Stomach (tissue), 9 donors: Measurements from ENCODE around the gene CARD11. TPM values are rescaled to one million over a fixed set of nuclear protein-coding genes. Genes with fewer than 3 reads are reported as not detected.

Experiments
- DNase-seq, 2 donors: peaks; one replicate each; pipeline versions ENCODE4 v3.0.0 to v3.0.0-alpha.2; 2013 to 2019
- H3K27ac ChIP-seq, 5 donors: fragments of 200-600 bp in 4 of 5; sonication (generic) in 4 of 5; one replicate each; pipeline ENCODE4 v1.5.1; 2013 to 2019; ENCODE audit warnings: mild to moderate bottlenecking in 1 of 5, moderate library complexity in 1 of 5
- H3K27me3 ChIP-seq, 3 donors: fragments of 200-600 bp; sonication (generic); one replicate each; pipeline ENCODE4 v1.5.1; 2017 to 2019; ENCODE audit warnings: mixed run types in 1 of 3
- H3K36me3 ChIP-seq, 4 donors: fragments of 200-600 bp; sonication (generic); 1 replicate in 3 of 4; 2 replicates in 1 of 4; pipeline ENCODE4 v1.5.1; 2016 to 2019
- H3K4me1 ChIP-seq, 4 donors: fragments of 200-600 bp; sonication (generic); one replicate each; pipeline ENCODE4 v1.5.1; 2016 to 2019
- H3K4me3 ChIP-seq, 4 donors: fragments of 200-600 bp; sonication (generic) in 3 of 4; one replicate each; pipeline ENCODE4 v1.5.1; 2016 to 2019; ENCODE audit warnings: mild to moderate bottlenecking in 1 of 4
- H3K9me3 ChIP-seq, 4 donors: fragments of 200-600 bp; sonication (generic); one replicate each; pipeline ENCODE4 v1.5.1; 2016 to 2019
- EP300 ChIP-seq: sonication (generic); formaldehyde crosslinking; IDR thresholded peaks from one replicate; pipeline ENCODE4 v1.6.1; 2017; ENCODE audit warnings: antibody characterized with exemption
- POLR2A ChIP-seq, 4 donors: fragments of 450-650 bp; IDR thresholded peaks; one replicate each; pipeline ENCODE4 v1.6.1; 2016; ENCODE audit warnings: antibody characterized with exemption in 4 of 4, control low read depth in 2 of 4, mild to moderate bottlenecking in 1 of 4, moderate library complexity in 1 of 4
- POLR2AphosphoS5 ChIP-seq, 3 donors: sonication (generic); formaldehyde crosslinking; IDR thresholded peaks; one replicate each; pipeline ENCODE4 v1.6.1; 2016; ENCODE audit warnings: antibody characterized with exemption in 3 of 3
- WGBS, 5 donors: extraction: QIAGEN DNeasy Blood & Tissue Kit in 3 of 5; methylation state at CpG; one replicate each; pipeline versions ENCODE4 v1.1.5 to v1.1.7; 2013 to 2018; 5-methylcytosine and 5-hydroxymethylcytosine counted together
- intact Hi-C: fragments of 100-400 bp; cut with DNase I; formaldehyde crosslinking; loops from one replicate; pipeline ENCODE4 v1.15.1; 2023; ENCODE audit warnings: low total_unique reads
- polyA plus RNA-seq, 3 donors: library from polyadenylated mRNA; stranded (reverse); fragments of 200-250 nt; gene quantifications; one replicate each; pipeline ENCODE4 v1.2.3, GENCODE V29; 2013
- total RNA-seq, 5 donors: library from RNA; depleted of rRNA; stranded (reverse); fragments of >200 nt; gene quantifications; one replicate each; pipeline versions ENCODE4 v1.1.0 to v1.2.3, GENCODE V29; 2014 to 2016
- TF ChIP-seq, protein P1 (sequence below), 7 experiments: fragments of 450-650 bp in 4 of 7; fragments of 200-600 bp in 3 of 7; sonication (generic) in 3 of 7; IDR thresholded peaks; one replicate each; pipeline ENCODE4 v1.5.1; 2016 to 2019; ENCODE audit warnings: antibody characterized with exemption in 7 of 7, control low read depth in 2 of 7, mild to moderate bottlenecking in 1 of 7
- donor health status: healthy with polysubstance abuse.
- donor health status: Bipolar disorder and iron deficiency.
- donor health status: healthy.

CARD11 gene
- total and polyA plus RNA-seq, 8 donors: 0.45 to 9.7 (median 1.8) TPM; not detected in 1

- no peak overlapping the region for H3K4me3 ChIP-seq
- 68 to 83% (median 80%) methylated on average over 4 of the region's 4 CpGs for whole genome bisulfite sequencing, 5 donors
- peaks cover 8 to 42% (median 29%) of the 10 kb centered on the region in 4 donors for H3K9me3 ChIP-seq
- no peaks in the 10 kb centered on the region for H3K27me3 ChIP-seq
- no peak overlapping the region for H3K27ac ChIP-seq
- no peak for DNase-seq
- H3K36me3 ChIP-seq: no peaks in the 10 kb centered on the region
- TF ChIP-seq POLR2AphosphoS5 (IDR thresholded peaks at IDR 0.05) (no peak), POLR2A (IDR thresholded peaks at IDR 0.05) (no peak), EP300 (no peak)
- TF ChIP-seq, protein P1, sequence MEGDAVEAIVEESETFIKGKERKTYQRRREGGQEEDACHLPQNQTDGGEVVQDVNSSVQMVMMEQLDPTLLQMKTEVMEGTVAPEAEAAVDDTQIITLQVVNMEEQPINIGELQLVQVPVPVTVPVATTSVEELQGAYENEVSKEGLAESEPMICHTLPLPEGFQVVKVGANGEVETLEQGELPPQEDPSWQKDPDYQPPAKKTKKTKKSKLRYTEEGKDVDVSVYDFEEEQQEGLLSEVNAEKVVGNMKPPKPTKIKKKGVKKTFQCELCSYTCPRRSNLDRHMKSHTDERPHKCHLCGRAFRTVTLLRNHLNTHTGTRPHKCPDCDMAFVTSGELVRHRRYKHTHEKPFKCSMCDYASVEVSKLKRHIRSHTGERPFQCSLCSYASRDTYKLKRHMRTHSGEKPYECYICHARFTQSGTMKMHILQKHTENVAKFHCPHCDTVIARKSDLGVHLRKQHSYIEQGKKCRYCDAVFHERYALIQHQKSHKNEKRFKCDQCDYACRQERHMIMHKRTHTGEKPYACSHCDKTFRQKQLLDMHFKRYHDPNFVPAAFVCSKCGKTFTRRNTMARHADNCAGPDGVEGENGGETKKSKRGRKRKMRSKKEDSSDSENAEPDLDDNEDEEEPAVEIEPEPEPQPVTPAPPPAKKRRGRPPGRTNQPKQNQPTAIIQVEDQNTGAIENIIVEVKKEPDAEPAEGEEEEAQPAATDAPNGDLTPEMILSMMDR (IDR thresholded peaks at IDR 0.05): no peak
- intact Hi-C loops: no loop called here
- H3K4me1 ChIP-seq: no peaks in the 10 kb centered on the region
These were observed 31.8 kb upstream of the CARD11 start for GRCh38 chr7:3075441-3075840.

GRCh38 chr7:3074459-3074821 is 30.8 kb upstream of the CARD11 start:
- H3K27me3 ChIP-seq: no peaks in the 10 kb centered on the region
- H3K4me3 ChIP-seq: no peak overlapping the region
- H3K36me3 ChIP-seq: no peaks in the 10 kb centered on the region
- TF ChIP-seq POLR2AphosphoS5 (IDR thresholded peaks at IDR 0.05) (no peak), POLR2A (IDR thresholded peaks at IDR 0.05) (no peak), EP300 (no peak)
- TF ChIP-seq, protein P1 (IDR thresholded peaks at IDR 0.05): no peak
- WGBS, 5 donors: 66 to 81% (median 73%) methylated on average over 4 of the region's 4 CpGs
- H3K9me3 ChIP-seq: peaks cover 5 to 35% (median 25%) of the 10 kb centered on the region in 4 donors
- DNase-seq: no peak
- intact Hi-C loops: no loop called here
- H3K4me1 ChIP-seq: no peaks in the 10 kb centered on the region
- H3K27ac ChIP-seq: no peak overlapping the region

GRCh38 chr7:3073763-3074458 is 30.2 kb upstream of the CARD11 start:
- Histone ChIP-seq H3K36me3 (no peaks in the 10 kb centered on the region), H3K4me3 (no peak overlapping the region), H3K27me3 (no peaks in the 10 kb centered on the region), H3K27ac (no peak overlapping the region), H3K4me1 (no peaks in the 10 kb centered on the region), H3K9me3 (peaks cover 5 to 35% (median 24%) of the 10 kb centered on the region in 4 donors)
- intact Hi-C loops: no loop called here
- WGBS, 5 donors: 71 to 79% (median 75%) methylated on average over 6 of the region's 6 CpGs
- TF ChIP-seq POLR2AphosphoS5 (IDR thresholded peaks at IDR 0.05): no peak
- no peak for TF ChIP-seq POLR2A (IDR thresholded peaks at IDR 0.05)
- no peak for TF ChIP-seq EP300
- TF ChIP-seq, protein P1 (IDR thresholded peaks at IDR 0.05): no peak
- no peak for DNase-seq

DNA sequence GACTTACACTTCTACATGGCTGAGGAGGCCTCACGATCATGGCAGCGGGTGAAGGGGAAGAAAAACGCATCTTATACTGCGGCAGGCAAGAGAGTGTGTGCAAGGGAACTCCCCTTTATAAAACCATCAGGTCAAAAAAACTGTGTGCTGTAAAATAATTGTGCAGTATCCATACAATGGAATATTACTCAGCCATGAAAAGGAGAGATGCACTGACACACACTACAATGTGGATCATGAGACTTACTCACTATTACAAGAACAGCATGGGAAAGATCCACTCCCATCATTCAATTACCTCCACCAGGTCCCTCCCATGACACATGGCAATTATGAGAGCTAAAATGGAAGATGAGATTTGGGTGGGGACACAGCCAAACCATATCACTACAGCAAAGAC is 27.2 kb upstream of the CARD11 start:
- Histone ChIP-seq H3K9me3 (peaks cover 2 to 26% (median 14%) of the 10 kb centered on the region in 4 donors), H3K4me1 (no peaks in the 10 kb centered on the region), H3K27me3 (peaks cover 0 to under 1% (median 0%) of the 10 kb centered on the region in 3 donors), H3K27ac (no peak overlapping the region), H3K4me3 (no peak overlapping the region), H3K36me3 (no peaks in the 10 kb centered on the region)
- WGBS, 5 donors: 73 to 96% (median 92%) methylated on average over 3 to 4 of the region's 4 CpGs
- intact Hi-C loops: no loop called here
- TF ChIP-seq POLR2AphosphoS5 (IDR thresholded peaks at IDR 0.05): no peak
- no peak for DNase-seq
